Liver (tissue), 3 donors: ENCODE results near the gene VWF.

ENCODE experiments used
- EGR1 ChIP-seq, 2 donors: IDR thresholded peaks; 2 replicates each; pipeline ENCODE4 v1.6.1; 2016 to 2018; ENCODE audit warnings: antibody characterized with exemption in 2 of 2, low read depth in 2 of 2
- GABPA ChIP-seq, 2 donors: IDR thresholded peaks in 1 of 2; conservative IDR thresholded peaks in 1 of 2; 2 replicates each; pipeline ENCODE4 v1.6.1; 2016; ENCODE audit warnings: antibody characterized with exemption in 2 of 2, mild to moderate bottlenecking in 1 of 2, moderate library complexity in 1 of 2
- RAD21 ChIP-seq, 2 donors: IDR thresholded peaks; 2 replicates each; pipeline ENCODE4 v1.6.1; 2016; ENCODE audit warnings: antibody characterized with exemption in 2 of 2, mild to moderate bottlenecking in 2 of 2
- RXRA ChIP-seq, 2 donors: IDR thresholded peaks; 2 replicates each; pipeline ENCODE4 v1.6.1; 2017 to 2018; ENCODE audit warnings: antibody characterized with exemption in 2 of 2, mild to moderate bottlenecking in 1 of 2
- TAF1 ChIP-seq: conservative IDR thresholded peaks from 2 replicates; pipeline ENCODE4 v1.6.1; 2016; ENCODE audit warnings: antibody characterized with exemption, mild to moderate bottlenecking
- YY1 ChIP-seq: IDR thresholded peaks from 2 replicates; pipeline ENCODE4 v1.6.1; 2016; ENCODE audit warnings: antibody characterized with exemption, mild to moderate bottlenecking
- TF ChIP-seq, protein P1 (sequence below): fragments of 150-350 bp; IDR thresholded peaks from 2 replicates; pipeline ENCODE4 v1.5.1; 2017; ENCODE audit warnings: improper control_type of control experiment, low read depth, low read length; ENCODE audit not compliant: missing input control
- TF ChIP-seq, protein P2 (sequence below): IDR thresholded peaks from 2 replicates; pipeline ENCODE4 v1.6.1; 2016; ENCODE audit warnings: antibody characterized with exemption
- TF ChIP-seq, protein P3 (sequence below): IDR thresholded peaks from 2 replicates; pipeline ENCODE4 v1.6.1; 2016; ENCODE audit warnings: antibody characterized with exemption, mild to moderate bottlenecking
- TF ChIP-seq, protein P4 (sequence below): IDR thresholded peaks from 2 replicates; pipeline ENCODE4 v1.6.1; 2016; ENCODE audit warnings: antibody characterized with exemption
- donor health status: healthy.
- donor health status: healthy.

DNA sequence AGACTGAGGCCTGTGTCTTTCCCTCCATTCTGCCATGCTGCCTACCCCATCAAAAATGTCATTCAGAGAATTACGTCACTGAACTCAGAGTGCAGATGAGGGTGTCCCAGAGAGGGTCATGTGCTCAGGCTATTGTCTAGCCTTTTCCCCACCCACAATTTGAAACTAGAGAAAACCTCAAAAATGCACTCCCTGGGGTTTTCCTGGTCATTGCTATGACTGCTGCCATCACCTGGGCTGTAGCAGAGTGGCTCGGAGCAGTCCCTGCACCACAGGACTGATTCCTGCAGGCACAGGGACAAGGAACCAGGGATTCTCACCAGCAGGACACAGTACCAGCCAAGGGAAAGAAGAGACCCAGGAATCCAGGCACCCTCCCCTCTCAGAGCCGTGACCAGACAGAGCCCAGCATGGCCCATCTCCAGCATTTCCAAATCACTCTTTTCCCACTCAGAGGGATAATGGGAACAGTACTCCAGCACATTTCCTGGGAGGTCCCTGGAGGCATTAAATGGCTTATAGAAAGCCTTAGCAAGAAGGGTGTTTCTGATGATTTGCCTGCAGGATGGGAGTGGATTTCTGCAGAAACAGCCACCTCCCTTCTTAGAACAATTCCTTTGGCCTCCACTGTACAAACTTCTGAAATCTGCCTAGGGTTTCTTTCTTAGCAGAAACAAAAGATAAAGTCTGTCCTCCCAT lies 45.9 kb downstream of the VWF start:
- TF ChIP-seq, protein P1, sequence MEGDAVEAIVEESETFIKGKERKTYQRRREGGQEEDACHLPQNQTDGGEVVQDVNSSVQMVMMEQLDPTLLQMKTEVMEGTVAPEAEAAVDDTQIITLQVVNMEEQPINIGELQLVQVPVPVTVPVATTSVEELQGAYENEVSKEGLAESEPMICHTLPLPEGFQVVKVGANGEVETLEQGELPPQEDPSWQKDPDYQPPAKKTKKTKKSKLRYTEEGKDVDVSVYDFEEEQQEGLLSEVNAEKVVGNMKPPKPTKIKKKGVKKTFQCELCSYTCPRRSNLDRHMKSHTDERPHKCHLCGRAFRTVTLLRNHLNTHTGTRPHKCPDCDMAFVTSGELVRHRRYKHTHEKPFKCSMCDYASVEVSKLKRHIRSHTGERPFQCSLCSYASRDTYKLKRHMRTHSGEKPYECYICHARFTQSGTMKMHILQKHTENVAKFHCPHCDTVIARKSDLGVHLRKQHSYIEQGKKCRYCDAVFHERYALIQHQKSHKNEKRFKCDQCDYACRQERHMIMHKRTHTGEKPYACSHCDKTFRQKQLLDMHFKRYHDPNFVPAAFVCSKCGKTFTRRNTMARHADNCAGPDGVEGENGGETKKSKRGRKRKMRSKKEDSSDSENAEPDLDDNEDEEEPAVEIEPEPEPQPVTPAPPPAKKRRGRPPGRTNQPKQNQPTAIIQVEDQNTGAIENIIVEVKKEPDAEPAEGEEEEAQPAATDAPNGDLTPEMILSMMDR, result no peak
- TF ChIP-seq EGR1 (IDR thresholded peaks at IDR 0.05; ENCODE audit: low read depth in 2 of 2) (no peak), YY1 (no peak), GABPA (IDR thresholded peaks at IDR 0.05 in 1 of 2, conservative IDR thresholded peaks at IDR 0.05 in 1 of 2) (no peak), RXRA (IDR thresholded peaks at IDR 0.05) (no peak), RAD21 (IDR thresholded peaks at IDR 0.05) (no peak), TAF1 (no peak)
- TF ChIP-seq, protein P2, sequence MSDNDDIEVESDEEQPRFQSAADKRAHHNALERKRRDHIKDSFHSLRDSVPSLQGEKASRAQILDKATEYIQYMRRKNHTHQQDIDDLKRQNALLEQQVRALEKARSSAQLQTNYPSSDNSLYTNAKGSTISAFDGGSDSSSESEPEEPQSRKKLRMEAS, result no peak
- TF ChIP-seq, protein P3, sequence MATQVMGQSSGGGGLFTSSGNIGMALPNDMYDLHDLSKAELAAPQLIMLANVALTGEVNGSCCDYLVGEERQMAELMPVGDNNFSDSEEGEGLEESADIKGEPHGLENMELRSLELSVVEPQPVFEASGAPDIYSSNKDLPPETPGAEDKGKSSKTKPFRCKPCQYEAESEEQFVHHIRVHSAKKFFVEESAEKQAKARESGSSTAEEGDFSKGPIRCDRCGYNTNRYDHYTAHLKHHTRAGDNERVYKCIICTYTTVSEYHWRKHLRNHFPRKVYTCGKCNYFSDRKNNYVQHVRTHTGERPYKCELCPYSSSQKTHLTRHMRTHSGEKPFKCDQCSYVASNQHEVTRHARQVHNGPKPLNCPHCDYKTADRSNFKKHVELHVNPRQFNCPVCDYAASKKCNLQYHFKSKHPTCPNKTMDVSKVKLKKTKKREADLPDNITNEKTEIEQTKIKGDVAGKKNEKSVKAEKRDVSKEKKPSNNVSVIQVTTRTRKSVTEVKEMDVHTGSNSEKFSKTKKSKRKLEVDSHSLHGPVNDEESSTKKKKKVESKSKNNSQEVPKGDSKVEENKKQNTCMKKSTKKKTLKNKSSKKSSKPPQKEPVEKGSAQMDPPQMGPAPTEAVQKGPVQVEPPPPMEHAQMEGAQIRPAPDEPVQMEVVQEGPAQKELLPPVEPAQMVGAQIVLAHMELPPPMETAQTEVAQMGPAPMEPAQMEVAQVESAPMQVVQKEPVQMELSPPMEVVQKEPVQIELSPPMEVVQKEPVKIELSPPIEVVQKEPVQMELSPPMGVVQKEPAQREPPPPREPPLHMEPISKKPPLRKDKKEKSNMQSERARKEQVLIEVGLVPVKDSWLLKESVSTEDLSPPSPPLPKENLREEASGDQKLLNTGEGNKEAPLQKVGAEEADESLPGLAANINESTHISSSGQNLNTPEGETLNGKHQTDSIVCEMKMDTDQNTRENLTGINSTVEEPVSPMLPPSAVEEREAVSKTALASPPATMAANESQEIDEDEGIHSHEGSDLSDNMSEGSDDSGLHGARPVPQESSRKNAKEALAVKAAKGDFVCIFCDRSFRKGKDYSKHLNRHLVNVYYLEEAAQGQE, result no peak
- TF ChIP-seq, protein P4, sequence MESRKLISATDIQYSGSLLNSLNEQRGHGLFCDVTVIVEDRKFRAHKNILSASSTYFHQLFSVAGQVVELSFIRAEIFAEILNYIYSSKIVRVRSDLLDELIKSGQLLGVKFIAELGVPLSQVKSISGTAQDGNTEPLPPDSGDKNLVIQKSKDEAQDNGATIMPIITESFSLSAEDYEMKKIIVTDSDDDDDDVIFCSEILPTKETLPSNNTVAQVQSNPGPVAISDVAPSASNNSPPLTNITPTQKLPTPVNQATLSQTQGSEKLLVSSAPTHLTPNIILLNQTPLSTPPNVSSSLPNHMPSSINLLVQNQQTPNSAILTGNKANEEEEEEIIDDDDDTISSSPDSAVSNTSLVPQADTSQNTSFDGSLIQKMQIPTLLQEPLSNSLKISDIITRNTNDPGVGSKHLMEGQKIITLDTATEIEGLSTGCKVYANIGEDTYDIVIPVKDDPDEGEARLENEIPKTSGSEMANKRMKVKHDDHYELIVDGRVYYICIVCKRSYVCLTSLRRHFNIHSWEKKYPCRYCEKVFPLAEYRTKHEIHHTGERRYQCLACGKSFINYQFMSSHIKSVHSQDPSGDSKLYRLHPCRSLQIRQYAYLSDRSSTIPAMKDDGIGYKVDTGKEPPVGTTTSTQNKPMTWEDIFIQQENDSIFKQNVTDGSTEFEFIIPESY, result no peak
